ENCODE measurements around the gene ANKRD42. TPM values are rescaled to one million over a fixed set of nuclear protein-coding genes. Genes with fewer than 3 reads are reported as not detected.
"Not testable (repeated sequence)": the region's sequence is repeated elsewhere in the genome, so short reads cannot be mapped to it uniquely, and the experiment has no call there.

Gene ANKRD42
- total RNA-seq, 2 donors from 2014 or later = 4.9 to 6.6 TPM

DNA sequence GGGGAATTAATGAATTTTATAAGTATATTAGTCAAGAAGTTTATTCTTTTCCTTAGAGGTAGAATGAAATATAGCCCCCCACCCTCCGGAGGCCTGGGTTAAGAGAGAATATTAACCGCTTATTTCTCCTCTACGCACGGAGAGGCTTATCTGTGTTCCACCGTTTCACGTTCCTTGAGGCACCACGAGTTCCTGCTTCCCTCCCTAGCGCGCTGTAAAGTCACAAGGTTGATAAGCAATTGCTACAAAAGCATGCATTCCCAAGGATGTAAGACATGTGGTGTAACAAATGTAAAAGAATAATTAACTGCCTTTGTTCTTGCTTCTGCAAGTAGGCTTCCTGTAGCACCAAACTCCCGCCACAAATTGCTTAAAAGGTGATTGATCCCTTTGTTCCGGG is 1.5 kb upstream of the ANKRD42 start:
- no peaks in the 10 kb centered on the region for H3K9me3 Mint-ChIP-seq
- H3K4me3 Mint-ChIP-seq = peak overlapping the region; percentile 94 to 98
- H3K36me3 Mint-ChIP-seq (ENCODE audit: insufficient read depth in 2 of 2) = peaks cover 11 to 25% of the 10 kb centered on the region in 2 donors
- DNase-seq = no peak
- peaks cover 40% of the 10 kb centered on the region for H3K4me1 Mint-ChIP-seq (ENCODE audit: low read depth)
- no peaks in the 10 kb centered on the region for H3K27me3 Mint-ChIP-seq (ENCODE audit: low read depth)
- peak overlapping the region; percentile 90 for H3K27ac Mint-ChIP-seq
- ATAC-seq (replicated peaks in 1 of 2) = no peak

- Mint-ChIP-seq H3K27me3 (ENCODE audit: low read depth) (no peaks in the 10 kb centered on the region), H3K9me3 (no peaks in the 10 kb centered on the region), H3K27ac (peak overlapping the region; percentile 90), H3K36me3 (ENCODE audit: insufficient read depth in 2 of 2) (peaks cover 11 to 25% of the 10 kb centered on the region in 2 donors), H3K4me1 (ENCODE audit: low read depth) (peaks cover 43% of the 10 kb centered on the region), H3K4me3 (peak overlapping the region; percentile 94 to 98)
- no peak for DNase-seq
- ATAC-seq (replicated peaks in 1 of 2) = no peak
Observed at GRCh38 chr11:83192606-83193245, 786 bp upstream of the ANKRD42 start.

DNA sequence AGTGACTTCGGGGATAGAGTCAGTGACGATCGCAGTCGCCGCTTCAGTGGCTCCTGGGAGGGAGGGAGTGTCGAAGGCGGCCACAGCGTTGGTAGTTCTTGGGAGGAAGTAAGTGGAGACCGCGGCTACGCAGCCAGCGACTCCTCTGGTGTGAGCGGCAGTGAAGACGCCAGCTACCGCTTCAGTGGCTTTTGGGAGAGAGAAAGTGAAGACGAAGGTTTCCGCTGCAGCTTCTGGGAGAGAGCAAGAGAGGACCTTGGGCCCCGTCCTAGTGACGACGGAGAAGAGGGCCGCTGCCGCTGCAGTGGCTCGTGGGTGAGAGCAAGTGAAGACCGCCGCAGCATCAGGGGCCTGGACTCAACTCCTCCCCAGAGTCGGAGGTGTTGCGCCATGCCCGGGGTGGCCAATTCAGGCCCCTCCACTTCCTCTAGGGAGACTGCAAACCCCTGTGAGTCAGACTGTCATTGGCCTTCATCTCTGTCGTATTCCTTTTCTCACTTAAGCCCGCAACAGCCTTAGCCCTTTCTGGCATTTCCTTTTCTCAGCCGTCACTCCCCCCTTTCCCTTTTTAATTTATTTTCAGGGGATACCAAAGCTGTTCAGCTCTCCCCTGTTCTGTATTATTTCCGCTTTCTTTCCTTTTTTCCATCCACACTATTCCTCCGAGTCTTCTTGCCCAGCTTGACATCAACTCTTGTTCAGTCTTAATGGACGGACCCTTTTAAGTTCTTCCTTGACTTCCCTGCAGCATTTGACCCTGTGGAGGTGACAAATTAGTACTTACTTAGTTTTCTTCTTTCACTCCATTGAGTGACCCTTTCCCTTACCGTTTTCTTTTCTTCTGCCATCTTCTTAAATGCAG is 1.0 kb downstream of the ANKRD42 start:
- Mint-ChIP-seq H3K36me3 (ENCODE audit: insufficient read depth in 2 of 2) (peaks cover 11 to 25% of the 10 kb centered on the region in 2 donors), H3K9me3 (no peaks in the 10 kb centered on the region), H3K4me1 (ENCODE audit: low read depth) (peaks cover 43% of the 10 kb centered on the region), H3K4me3 (peak overlapping the region; percentile 94 to 98), H3K27me3 (ENCODE audit: low read depth) (no peaks in the 10 kb centered on the region), H3K27ac (peak overlapping the region; percentile 90)
- DNase-seq = peak; percentile 66 to 69
- ATAC-seq (replicated peaks in 1 of 2) = peak; percentile 70 to 71

DNA sequence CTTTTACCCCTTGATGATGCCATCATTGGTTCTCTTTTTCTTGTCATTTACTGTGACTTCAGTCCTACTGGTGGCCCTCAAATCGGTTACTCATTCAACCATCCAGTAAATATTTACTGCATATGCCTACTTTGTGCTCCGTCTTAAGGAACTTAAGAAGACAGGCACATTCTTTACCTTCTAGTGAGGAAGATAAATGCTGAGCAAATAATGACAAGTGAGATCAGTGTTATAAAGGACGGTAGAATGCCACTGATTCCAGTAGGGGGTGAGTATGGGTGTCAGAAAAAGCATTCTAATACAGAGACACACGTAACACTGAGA is 1.6 kb downstream of the ANKRD42 start:
- Mint-ChIP-seq H3K27ac (peak overlapping the region; percentile 90), H3K4me1 (ENCODE audit: low read depth) (peaks cover 43% of the 10 kb centered on the region), H3K36me3 (ENCODE audit: insufficient read depth in 2 of 2) (peaks cover 10 to 23% of the 10 kb centered on the region in 2 donors), H3K9me3 (no peaks in the 10 kb centered on the region), H3K4me3 (peak overlapping the region; percentile 94 to 98), H3K27me3 (ENCODE audit: low read depth) (no peaks in the 10 kb centered on the region)
- no peak for ATAC-seq (replicated peaks in 1 of 2)
- DNase-seq = no peak

GRCh38 chr11:83195649-83196048 is 2.1 kb downstream of the ANKRD42 start:
- ATAC-seq (replicated peaks in 1 of 2) = no peak
- Mint-ChIP-seq H3K4me3 (peak overlapping the region; percentile 94 to 98), H3K4me1 (ENCODE audit: low read depth) (peaks cover 43% of the 10 kb centered on the region), H3K27ac (peak overlapping the region; percentile 30), H3K27me3 (ENCODE audit: low read depth) (no peaks in the 10 kb centered on the region), H3K9me3 (no peaks in the 10 kb centered on the region), H3K36me3 (ENCODE audit: insufficient read depth in 2 of 2) (peaks cover 10 to 17% of the 10 kb centered on the region in 2 donors)
- no peak for DNase-seq

DNA sequence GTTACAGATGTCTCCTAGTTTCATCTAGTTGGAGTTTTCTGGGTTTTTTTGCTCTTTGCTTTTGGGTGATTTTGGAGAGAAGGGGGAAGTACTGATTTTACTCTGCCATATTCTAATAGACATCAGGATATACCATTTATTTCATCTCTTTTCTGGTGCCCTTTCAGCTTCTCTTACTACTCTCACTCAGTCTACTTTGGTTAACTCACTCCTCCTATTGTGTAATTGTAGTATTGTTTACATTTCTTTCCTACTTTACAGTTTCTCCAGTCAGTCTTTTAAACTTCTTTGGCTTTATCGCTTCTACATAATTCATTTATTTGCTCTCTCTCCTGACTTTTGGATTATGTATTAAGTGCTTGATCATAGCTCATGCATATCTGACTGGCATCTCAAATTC is 6.5 kb downstream of the ANKRD42 start:
- DNase-seq (no peak), ATAC-seq (replicated peaks in 1 of 2) (no peak)
- Mint-ChIP-seq H3K9me3 (no peaks in the 10 kb centered on the region), H3K4me3 (no peak overlapping the region), H3K27ac (peak overlapping the region; percentile 4), H3K4me1 (ENCODE audit: low read depth) (peaks cover 22% of the 10 kb centered on the region), H3K36me3 (ENCODE audit: insufficient read depth in 2 of 2) (peaks cover 0 to 3% of the 10 kb centered on the region in 2 donors), H3K27me3 (ENCODE audit: low read depth) (no peaks in the 10 kb centered on the region)

DNA sequence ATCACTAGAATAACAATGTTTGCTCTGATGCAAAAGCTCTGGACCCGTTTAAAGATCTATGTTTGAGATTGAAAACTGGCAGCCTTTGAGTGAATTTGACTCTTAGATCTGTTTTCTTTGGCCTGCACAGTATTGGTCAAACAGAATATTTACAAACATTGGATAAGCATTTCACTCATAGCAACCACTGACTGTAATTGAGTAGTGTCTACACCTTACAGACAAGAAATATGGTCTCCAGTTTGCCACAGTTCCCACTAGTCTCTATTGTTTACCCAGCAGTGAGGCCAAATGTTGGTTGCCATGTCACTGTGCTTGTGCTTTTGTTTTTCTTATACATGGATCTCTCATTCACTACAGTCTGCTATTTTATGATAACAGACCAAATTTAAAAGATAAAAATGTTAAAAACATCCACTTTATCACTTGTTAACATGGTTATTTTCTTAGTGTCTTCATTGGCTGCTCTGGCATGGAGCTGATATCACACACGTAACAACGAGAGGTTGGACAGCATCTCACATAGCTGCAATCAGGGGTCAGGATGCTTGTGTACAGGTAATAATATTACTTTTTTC is 12.2 kb downstream of the ANKRD42 start:
- DNase-seq (no peak), ATAC-seq (replicated peaks in 1 of 2) (no peak)
- Mint-ChIP-seq H3K9me3 (no peaks in the 10 kb centered on the region), H3K4me3 (no peak overlapping the region), H3K27ac (no peak overlapping the region), H3K36me3 (ENCODE audit: insufficient read depth in 2 of 2) (peaks cover 0 to 3% of the 10 kb centered on the region in 2 donors), H3K27me3 (ENCODE audit: low read depth) (no peaks in the 10 kb centered on the region), H3K4me1 (ENCODE audit: low read depth) (no peaks in the 10 kb centered on the region)

- Mint-ChIP-seq H3K27me3 (ENCODE audit: low read depth) (no peaks in the 10 kb centered on the region), H3K4me1 (ENCODE audit: low read depth) (no peaks in the 10 kb centered on the region), H3K4me3 (no peak overlapping the region), H3K27ac (no peak overlapping the region), H3K9me3 (no peaks in the 10 kb centered on the region), H3K36me3 (ENCODE audit: insufficient read depth in 2 of 2) (peaks cover 0 to 3% of the 10 kb centered on the region in 2 donors)
- no peak for DNase-seq
- ATAC-seq (replicated peaks in 1 of 2) = no peak
Observed at GRCh38 chr11:83206221-83206620, 12.7 kb downstream of the ANKRD42 start.

DNA sequence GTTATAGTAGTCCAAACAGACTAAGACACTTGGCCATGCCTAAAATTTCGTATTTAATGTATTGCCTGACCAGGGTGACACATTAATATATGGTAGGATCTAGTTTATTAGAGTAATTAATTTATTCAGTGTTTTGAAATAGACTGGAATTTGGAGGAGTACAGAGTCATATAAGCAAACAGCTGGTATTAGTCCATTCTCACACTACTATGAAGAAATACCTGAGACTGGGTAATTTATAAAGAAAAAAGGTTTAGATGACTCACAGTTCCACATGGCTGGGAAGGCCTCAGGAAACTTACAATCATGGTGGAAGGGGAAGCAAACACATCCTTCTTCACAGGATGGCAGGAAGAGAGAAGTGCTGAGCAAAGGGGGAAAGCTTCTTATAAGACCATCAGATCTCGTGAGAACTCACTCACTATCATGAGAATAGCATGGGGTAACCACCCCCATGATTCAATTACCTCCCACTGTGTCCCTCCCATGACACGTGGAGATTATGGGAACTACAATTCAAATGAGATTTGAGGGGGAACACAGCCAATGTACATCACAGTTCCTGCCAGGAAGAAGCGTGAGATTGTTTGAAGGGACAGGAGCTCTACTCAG is 13.4 kb downstream of the ANKRD42 start:
- not testable (repeated sequence) for H3K4me1 Mint-ChIP-seq (ENCODE audit: low read depth); H3K27me3 Mint-ChIP-seq (ENCODE audit: low read depth); H3K36me3 Mint-ChIP-seq (ENCODE audit: insufficient read depth in 2 of 2); DNase-seq; H3K9me3 Mint-ChIP-seq; H3K27ac Mint-ChIP-seq; H3K4me3 Mint-ChIP-seq; ATAC-seq (replicated peaks in 1 of 2)

DNA sequence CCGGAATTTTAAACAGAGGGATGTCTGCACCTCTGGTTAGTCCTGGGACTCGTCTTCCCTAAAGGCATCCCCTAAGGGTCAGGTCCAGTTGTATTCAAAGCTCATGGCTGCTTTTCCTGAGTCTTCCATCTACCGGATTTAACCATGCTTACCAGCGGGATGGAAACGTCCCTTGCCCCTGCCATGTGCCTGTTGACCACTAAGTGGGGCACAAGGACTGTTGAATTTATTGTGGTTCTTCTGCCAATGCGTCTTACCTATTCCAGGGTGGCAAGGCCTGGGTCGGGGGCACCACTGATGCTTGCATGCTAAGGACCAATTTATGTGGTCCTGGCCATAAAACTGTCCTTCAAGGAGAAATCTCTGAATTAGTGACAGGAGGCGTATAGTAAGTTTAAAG is 25.6 kb downstream of the ANKRD42 start:
- no peak for DNase-seq
- H3K36me3 Mint-ChIP-seq (ENCODE audit: insufficient read depth in 2 of 2) = peaks cover under 1 to 1% of the 10 kb centered on the region in 2 donors
- no peaks in the 10 kb centered on the region for H3K27me3 Mint-ChIP-seq (ENCODE audit: low read depth)
- no peaks in the 10 kb centered on the region for H3K9me3 Mint-ChIP-seq
- ATAC-seq (replicated peaks in 1 of 2) = no peak
- no peak overlapping the region for H3K27ac Mint-ChIP-seq
- H3K4me3 Mint-ChIP-seq = no peak overlapping the region
- H3K4me1 Mint-ChIP-seq (ENCODE audit: low read depth) = no peaks in the 10 kb centered on the region

DNA sequence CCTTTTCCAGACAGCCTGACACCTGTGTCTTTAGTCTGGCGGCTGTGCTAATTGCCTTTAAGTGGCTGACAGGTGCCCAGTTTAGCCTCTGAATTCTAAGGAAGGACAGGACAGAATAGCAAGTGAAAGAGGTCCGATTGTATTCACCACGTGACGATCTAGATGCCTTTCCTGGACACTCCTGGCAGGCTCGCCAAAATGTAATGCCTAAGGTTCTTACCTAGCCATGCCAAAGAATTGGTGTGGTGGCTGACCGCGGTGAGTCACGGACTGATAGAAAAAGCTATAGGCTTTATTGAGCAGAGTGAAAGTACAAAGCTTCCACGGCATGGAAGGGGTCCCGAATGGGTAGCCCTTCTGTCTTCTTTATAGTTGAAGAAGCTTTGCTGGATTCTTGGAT is 26.7 kb downstream of the ANKRD42 start:
- Mint-ChIP-seq H3K4me3 (no peak overlapping the region), H3K4me1 (ENCODE audit: low read depth) (no peaks in the 10 kb centered on the region), H3K27ac (no peak overlapping the region), H3K9me3 (no peaks in the 10 kb centered on the region), H3K36me3 (ENCODE audit: insufficient read depth in 2 of 2) (no peaks in the 10 kb centered on the region), H3K27me3 (ENCODE audit: low read depth) (no peaks in the 10 kb centered on the region)
- no peak for ATAC-seq (replicated peaks in 1 of 2)
- no peak for DNase-seq

DNA sequence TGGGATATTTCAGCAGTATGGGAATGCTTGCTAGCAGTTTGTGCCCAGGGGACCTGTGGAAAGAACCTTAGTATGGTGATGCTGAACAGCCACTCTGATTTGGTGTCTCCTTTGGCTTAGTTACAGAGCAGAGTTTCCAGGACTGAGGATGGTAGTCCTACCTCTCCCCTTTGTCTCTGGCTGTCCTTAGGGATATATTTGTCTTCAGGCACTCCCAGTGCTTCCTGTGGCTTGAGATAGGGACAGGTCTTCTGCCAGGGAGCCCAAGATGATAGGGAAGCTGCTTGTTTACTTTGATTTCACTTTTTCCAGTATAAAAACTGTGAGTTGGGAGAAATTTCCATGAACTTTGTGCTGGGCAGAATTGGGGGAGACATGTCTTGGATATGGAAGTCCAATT is 28.2 kb downstream of the ANKRD42 start:
- Mint-ChIP-seq H3K4me3 (no peak overlapping the region), H3K36me3 (ENCODE audit: insufficient read depth in 2 of 2) (no peaks in the 10 kb centered on the region), H3K9me3 (no peaks in the 10 kb centered on the region), H3K27ac (no peak overlapping the region), H3K4me1 (ENCODE audit: low read depth) (no peaks in the 10 kb centered on the region), H3K27me3 (ENCODE audit: low read depth) (no peaks in the 10 kb centered on the region)
- no peak for DNase-seq
- no peak for ATAC-seq (replicated peaks in 1 of 2)

- H3K36me3 Mint-ChIP-seq (ENCODE audit: insufficient read depth in 2 of 2) = no peaks in the 10 kb centered on the region
- no peak overlapping the region for H3K27ac Mint-ChIP-seq
- no peak overlapping the region for H3K4me3 Mint-ChIP-seq
- no peaks in the 10 kb centered on the region for H3K4me1 Mint-ChIP-seq (ENCODE audit: low read depth)
- H3K27me3 Mint-ChIP-seq (ENCODE audit: low read depth) = no peaks in the 10 kb centered on the region
- ATAC-seq (replicated peaks in 1 of 2) (no peak), DNase-seq (no peak)
- no peaks in the 10 kb centered on the region for H3K9me3 Mint-ChIP-seq
Observed at GRCh38 chr11:83222499-83222898, 29.0 kb downstream of the ANKRD42 start.
